Cerebellar cortex (tissue), 1 donor: ENCODE results near the gene KIF25.

Experiments
- DNase-seq: peaks from one replicate; pipeline ENCODE4 v3.0.0-alpha.2; 2015; ENCODE audit warnings: low spot score

The KIF25 gene

DNA sequence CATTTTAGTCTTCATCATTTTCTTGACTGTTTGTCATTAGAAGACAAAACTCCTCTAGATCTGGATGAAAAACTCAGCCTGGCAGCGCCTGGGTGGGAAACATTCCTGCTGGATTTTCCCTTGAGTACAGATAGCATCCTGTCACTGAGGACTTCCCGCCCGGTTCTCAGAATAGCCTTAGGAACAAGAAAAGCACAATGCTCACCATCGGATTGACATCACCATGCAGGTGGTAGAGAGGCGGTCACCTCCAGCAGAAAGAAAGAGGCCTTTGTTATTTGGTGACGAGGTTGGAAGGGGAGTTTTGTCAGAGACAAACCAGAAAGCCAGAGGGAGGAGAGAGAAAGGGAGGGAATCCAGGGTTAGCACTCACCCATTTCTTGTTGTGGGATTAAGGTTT, 39.8 kb downstream of the KIF25 start:
- no peak for DNase-seq

DNA sequence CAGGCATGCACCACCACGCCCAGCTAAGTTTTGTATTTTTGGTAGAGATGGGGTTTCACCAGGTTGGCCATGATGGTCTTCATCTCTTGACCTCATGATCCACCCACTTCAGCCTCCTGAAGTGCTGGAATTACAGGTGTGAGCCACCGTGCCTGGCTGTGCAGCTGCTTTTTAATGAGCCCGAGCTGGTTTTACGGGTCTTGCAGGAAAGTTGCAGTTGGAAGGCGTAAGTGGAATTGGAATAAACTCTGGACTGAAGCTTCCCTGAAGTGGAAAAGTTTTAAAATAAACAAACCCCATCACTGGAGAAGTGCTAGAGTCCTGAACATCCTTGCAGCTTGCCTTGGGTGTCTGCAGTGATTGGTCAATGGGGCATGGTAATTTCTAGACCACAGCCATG, 40.4 kb downstream of the KIF25 start:
- no peak for DNase-seq

DNA sequence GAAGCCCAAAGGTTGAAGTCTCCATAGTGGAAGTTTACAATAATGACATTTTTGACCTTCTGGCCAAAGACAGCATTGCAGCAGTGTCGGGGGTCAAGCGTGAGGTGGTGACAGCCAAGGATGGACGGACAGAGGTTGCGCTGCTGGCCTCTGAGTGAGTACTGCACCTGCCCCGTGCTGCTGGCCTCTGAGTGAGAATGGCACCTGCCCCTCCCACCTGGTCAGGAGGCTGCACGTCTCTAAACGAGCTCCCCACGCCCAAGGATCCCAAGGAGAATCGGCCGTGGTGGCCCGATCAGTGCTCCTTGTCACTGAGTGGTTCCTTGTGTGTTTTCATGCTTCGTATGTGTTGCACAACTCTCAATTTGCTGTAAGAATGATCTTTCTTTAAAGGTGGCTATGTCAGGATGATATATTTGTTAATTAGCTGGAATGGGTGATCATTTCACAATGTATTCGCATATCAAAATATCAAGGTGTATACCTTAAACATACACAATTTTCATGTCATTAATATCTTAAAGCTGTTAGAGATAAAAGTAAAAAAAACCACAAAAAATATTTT, 41.2 kb downstream of the KIF25 start:
- no peak for DNase-seq

DNA sequence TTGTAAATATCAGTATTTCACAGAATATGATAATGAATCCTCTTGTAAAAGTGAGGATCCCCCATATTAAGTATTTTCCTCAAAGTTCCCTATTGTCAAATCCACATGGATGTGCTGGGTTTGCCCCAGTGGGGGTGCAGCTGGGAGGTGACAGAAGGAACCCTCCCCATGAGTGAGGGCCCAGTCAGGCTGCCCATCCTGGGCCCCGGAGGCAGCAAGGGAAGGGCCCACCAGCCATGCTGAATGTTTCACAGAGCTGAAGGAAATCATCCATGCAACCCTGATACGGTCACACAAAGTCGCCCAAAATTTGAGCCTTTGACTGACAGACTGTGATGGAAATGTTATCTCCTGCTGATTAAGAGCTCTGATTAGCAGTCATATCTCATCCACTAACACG, 41.8 kb downstream of the KIF25 start:
- DNase-seq: no peak

DNA sequence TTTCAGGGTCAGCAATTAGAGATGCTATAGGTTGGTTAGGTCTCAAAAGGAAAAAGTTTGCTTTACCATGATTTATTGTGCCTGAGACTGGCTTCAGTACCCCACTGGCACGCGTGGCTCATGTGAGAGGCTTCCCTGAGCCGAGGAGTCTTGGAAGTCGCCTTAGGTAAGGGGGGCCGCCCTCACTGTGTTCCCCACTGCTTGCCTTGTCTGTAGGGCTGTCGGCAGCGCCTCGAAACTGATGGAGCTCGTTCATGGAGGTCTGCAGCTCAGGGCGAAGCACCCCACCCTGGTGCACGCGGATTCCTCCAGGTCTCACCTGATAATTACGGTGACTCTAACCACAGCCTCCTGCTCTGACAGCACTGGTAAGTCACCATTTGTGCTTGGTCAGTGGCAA, 42.4 kb downstream of the KIF25 start:
- DNase-seq: no peak

DNA sequence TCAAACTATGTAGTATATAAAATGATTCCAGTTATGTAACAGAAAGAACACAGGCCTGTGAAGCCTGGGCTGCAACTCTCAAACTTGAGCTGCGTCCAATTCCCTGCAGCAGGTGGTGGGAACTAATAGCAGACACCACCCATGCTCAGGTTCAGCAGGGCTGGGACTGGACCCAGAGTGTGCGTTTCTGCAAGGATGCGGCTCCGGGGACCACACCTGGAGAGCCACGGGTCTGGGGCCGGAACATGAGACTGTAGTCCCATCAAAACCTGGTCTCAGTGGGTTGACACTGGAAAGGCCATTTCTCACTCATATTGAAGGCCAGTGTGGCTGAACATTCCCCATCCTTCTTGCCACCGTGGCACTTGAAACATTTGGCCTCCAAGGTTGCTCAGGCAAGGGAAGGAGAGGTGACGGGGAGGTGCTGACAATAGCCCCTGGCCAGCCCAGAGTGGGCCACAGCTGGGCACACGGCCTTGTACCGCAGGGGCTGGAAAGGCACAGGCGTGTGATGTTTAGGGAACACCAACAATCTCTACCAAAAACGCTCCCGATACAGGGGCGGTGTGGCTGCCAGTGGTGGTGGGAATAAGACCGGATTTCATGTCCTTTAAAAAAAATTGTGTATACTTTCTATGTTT, 43.5 kb downstream of the KIF25 start:
- DNase-seq: no peak

DNA sequence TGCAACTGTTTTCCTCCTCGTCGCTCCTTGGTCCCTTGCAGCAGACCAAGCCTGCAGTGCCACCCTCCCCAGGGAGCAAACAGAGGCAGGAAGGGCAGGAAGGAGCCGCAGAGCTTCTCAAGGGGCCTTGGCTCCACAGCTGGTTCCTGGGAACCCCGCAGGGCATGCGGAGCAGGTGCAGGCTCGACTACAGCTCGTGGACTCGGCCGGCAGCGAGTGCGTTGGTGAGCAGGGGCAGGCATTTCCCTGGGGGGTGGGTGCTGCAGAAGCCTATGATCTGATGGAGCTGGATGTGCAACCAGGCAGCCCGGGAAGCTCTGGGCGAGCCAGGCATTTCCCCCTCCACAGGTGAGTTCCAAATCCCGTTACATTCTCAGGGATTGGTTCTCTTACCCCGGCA, 44.5 kb downstream of the KIF25 start:
- no peak for DNase-seq

DNA sequence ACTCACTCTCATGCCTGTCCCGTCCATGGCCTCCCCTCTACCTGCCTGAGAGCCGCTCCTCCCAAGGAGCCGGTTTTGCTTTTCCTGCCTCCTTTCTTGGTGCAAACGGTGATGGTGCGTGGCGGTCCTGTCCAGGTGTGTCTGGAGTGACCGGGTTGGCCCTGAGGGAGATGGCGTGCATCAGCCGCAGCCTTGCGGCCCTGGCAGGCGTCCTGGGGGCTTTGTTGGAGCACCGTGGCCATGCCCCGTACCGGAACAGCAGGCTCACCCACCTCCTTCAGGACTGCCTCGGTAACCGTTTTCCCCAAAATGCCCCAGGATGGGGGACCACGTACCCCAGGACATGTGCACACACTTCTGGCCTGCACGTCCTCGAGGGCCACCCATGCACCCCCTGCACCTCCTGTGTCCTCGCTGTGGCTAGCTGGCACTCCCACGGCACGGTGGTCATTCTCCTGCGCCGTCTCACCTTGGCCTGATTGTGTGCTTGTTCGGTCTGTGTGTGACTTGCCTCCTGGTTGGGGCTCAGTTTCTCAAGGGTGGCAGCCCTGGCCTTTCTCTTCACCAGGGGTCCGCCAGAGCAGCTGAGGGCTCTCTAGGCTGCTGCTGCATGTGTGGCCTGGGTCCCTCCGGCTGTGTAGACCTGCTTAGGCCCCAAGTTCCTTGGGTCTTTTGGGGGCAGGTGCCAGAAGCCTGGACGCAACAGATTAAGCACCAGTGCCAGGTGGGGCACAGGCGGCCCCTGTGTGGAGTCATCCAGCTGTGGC, 45.1 kb downstream of the KIF25 start:
- no peak for DNase-seq

DNA sequence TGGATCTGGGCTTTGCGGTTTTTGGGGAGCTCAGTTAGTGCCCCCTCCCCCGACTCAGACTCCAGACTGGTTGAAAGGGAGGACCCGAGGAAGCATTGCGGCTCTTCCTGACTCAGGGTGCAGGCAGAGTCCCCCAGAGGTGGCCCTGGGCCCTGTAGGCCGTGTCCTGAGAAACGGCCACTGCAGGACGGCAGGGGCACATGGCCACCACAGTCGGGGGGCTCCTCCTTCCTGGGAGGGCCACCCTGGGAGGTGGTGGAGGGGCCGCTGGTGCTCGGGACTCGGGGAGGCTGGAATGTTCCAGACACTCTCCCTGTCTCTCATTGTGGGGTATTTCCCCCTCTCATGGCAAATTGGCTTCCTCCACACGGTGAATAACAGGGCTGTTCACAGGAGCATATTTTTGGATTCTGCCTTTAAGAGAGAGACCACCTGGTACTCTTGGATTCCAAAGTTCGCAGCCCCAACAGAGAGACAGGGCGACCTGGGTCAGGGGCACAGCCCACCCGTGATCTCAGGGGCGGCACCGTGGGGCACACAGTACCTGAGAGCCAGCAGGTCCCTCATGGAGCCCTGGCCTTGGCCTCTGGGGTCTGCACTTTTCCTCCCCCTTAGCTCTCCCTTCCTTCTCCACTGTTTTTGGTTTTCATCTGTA, 45.8 kb downstream of the KIF25 start:
- no peak for DNase-seq

DNA sequence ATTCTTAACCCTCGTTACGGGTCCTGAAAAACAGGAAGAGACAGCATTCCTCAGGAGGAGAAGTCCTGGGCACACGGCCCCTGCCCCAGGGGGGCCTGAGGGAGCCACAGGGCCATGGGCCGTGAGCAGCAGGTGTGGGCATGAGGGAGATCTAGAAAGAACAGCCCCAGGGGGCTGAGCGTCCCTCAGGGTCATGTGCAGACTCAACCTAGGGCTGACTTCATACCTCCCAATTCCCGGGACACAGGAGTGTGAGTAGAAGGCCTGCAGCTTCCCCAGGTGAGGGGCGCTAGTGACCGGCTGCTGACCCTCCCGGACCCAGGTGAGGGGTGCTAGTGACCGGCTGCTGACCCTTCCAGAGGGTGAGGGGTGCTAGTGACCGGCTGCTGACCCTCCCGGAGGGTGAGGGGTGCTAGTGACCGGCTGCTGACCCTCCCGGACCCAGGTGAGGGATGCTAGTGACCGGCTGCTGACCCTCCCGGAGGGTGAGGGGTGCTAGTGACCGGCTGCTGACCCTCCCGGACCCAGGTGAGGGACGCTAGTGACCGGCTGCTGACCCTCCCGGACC, 46.5 kb downstream of the KIF25 start:
- no peak for DNase-seq

DNA sequence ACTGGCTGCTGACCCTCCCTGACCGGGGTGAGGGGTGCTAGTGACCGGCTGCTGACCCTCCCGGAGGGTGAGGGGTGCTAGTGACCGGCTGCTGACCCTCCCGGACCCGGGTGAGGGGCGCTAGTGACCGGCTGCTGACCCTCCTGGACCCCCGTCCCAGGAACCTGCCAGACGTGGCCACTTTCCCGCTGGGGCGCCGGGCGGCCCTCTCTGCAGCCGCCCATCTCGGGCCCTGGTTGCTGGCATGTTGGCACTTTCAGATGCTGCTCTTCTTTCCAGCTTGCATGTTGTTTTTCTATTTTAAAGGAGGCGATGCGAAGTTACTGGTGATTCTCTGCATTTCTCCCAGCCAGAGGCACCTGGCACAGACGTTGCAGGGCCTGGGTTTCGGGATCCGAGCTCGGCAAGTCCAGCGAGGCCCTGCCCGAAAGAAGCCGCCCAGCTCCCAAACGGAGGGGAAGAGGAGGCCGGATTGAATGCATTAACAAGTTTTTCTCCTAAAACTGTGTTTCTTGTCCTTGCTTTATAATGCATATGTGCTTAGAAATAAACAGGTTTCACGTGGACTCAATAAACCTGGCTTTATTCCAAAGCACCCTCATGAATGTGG, 47.2 kb downstream of the KIF25 start:
- no peak for DNase-seq

DNA sequence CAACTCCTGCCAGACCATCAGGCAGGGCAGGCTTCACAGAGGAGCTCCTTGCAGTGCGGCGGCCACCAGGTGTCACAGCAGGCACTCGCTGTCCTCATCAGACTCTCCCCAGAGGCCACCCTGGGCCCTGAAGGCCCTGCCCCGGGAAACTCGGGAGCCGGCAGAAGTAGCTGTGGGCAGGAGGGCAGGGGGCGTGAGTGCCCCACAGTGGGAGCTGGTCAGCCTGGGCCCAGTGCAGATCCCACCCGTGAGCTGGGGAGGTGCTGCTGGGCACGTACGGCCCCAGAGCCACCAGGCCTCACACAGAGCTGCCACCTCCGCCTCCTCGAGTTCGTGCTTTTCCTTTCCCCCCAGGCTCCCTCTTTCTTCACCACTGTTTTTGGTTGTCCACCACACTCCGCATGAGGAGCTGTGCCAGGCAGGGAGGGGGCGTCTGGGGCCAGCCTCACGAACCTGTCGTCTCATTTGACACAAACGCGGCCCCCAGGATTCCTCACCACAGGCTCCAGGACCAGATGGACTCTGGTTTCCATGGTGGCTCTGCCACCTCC, 47.7 kb downstream of the KIF25 start:
- no peak for DNase-seq

DNA sequence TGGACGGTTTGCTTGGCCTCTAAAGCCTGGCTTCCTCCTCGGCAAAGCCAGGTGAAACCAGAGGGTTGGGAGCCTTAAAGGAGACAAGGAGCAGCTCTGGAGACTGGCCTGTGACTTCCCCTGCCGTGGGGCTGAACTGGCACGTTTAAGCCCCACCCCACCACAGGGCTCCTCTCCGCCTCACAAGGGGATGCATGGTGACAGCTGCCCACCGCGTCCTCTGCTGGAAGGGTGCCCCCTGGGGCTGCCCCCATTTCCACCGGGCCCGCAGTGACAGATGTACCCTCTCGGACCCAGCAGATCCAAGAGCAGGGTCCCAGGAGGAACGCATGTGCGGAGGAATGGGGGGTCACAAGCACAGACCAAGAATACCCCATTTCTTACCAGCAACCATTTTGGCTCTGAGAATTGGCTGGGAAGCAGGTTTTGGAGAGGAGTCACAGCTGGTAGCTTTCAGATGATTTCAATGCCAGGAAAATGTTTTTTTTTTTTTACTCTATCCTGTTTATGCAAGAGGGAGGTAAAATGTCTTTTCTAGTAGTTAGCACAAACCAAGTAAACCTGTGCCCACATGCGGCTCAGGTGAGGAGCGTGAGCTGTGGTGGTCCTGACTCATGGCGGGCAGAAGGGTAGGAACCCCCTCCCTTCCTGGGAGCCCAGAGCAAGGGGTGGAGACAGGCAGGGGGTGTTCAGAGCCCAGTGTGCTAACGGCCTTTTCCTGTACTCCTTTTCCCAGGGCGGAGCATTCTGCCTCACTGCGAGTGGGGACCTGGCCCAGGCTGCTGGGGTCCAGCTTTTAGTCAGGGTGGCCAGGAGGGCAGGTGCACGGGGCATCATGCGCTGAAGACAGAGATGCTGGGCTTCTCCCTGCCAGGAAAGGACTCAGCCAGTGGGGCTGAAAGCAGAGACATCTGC, 48.5 kb downstream of the KIF25 start:
- DNase-seq: peak; percentile 28

DNA sequence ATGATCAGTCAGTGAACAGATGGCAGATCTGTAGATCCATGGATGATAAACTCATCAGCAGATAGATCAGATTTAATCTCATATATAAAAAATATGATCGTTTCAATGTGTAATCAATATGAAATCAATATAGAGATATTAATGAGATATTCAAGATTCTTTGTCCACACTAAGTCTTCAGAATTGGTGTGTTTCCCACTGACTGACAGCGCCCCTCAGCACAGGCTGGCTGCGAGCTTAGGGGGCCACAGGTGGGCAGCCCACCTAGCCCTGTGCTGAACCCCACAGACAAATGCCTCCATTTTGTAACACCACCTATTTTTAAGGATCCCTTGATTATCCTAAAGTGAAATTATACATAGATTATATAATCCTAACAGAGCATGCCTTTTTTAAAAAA, 49.2 kb downstream of the KIF25 start:
- no peak for DNase-seq

DNA sequence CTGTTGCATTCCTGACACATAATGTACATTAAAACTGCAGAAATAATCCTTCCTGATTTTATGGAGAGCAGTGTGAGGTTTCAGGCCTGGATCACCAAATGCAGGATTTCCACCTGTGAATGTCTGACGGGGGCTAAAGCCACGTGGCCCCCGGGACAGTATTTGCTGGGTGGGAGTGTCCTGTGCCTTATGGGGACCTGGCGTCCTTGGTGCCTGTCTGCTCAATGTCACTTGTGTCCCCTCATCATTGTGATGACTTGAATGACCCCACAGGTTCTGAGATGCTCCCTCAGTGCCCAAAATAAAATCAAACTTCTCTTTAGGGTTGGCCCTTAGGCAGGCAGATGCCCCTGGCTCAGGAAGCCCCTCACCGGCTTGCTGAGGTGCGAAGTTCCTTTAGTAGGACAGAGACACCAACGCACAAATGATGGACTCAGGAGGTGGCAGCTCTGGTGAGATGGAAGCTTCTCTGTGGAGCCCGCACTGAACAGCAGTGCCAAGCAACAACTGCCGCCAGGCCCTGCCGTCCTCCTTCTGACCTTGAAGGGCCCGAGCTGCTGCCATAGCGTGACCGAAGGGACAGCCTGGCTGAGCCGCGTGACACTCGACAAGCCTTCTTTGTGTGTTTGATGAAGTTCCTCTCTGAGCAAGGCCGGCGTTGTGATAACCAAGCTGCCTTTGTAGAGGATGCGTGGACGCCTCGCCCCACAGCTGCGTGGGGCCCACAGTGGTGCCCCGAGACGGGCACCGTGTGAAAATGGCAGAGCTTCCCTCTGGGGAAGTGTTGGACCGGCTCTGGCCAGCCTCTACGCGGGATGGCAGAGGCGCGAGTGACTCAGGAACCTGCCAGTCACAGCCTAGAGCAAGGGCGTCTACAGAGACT, 50.6 kb downstream of the KIF25 start:
- no peak for DNase-seq

DNA sequence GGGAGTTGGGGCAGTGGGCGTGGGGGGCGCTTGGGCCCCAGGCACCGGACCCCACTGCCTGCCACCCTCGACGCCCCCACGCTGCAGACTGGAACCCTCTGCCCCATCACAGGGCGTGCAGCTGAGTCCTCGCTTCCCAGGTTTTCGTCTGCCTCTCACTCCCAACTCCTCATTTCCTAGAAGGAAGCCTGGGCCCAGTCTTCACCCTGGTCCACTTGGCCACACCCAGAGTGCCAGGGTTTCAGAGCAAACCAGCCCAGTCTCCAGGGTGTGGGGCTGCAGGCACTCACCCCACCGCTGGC, 51.2 kb downstream of the KIF25 start:
- no peak for DNase-seq

DNA sequence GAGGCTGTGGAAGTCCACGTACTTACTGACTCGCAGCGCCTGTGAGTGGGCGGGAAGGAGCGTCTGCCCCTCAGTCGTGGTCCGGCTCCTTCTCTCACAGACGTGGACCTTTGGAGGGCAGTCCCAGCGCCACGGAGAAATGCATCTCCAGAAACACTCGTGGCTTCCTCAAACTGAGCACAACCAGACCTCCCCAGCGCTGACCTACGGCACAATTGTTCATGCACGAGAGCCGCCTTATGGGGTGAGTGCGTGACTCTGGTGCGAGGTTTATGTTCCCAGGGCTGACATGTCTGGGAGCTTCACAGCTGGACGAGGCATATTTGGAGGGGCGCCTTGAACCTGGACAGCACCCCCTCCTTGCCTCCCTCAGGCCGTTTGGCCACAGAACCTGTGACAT, 51.8 kb downstream of the KIF25 start:
- no peak for DNase-seq

DNA sequence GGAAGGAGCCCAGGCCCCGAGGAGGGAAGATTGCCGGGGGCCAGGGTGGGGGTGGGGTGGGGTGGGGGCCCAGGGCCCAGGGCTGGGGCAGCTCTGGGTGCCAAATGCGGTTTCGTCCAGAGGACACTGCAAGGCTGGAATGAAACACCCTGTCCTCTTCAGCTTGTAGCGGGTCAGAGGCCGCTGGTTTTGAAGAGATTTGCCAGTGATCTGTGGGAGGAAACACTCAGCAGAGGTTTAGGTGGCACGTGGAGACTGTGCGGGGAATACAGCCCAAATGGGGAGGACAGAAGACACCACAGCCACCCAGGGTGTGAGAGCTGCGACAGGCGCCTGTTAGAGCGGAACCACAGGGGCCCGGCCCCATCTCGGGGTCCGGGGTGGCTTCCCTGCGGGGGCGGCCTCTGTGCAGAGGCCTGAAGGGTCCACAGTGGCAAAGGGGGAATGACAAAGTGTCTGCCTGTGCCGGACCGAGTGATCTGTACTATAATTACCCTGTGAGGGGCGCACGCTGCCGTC, 52.3 kb downstream of the KIF25 start:
- DNase-seq: no peak

DNA sequence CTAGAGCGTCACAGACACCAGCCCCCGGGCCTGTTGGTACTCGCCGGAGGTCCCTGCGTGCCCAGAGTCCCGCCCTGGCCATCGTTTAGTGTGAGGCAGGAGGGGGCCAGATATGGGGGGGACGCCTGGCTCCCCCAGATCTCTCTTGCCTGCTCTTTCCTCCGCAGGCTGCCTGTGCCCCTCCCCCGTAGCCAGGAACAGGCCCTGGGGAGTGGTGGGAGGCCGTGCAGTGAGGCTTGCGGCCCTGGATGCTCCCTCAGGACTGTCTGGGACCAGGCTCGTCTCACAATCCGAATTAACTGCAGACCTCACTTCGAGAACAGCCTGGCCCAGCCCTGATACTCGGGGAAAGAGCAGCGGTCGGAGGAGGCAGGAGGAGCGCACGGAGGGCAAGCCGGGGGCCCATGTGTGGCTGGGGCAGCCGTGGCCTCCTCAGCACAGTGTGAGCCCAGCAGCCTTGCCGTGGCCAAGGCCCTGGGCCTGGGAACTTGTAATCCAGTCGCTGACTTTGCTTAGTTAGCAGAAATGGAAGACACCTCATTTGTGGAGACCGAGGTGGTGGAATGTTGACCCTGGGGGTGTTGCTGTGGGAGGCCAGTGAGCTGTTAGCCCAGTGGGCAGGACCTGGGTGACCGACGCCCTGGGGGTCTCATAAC, 52.9 kb downstream of the KIF25 start:
- DNase-seq: no peak
